Endodermal cell (in vitro differentiated cells): Measurements from ENCODE around the gene CIAO2B. TPM values are rescaled to one million over a fixed set of nuclear protein-coding genes. Genes with fewer than 3 reads are reported as not detected.
"Not testable (repeated sequence)": the region's sequence is repeated elsewhere in the genome, so short reads cannot be mapped to it uniquely, and the experiment has no call there.

ENCODE experiments used
- DNase-seq: peaks from one replicate; pipeline ENCODE4 v3.0.0-alpha.2; 2017
- H3K27ac ChIP-seq: 2 replicates; pipeline ENCODE4 v1.5.1; 2013; ENCODE audit warnings: mild to moderate bottlenecking, low read depth, low read length, moderate library complexity
- H3K27me3 ChIP-seq: 2 replicates; pipeline ENCODE4 v1.6.1; 2013; ENCODE audit warnings: mild to moderate bottlenecking, low read length, moderate library complexity; ENCODE audit not compliant: insufficient read depth, control insufficient read depth, poor library complexity, severe bottlenecking
- H3K36me3 ChIP-seq: 2 replicates; pipeline ENCODE4 v1.7.0; 2013; ENCODE audit warnings: mild to moderate bottlenecking, low read length, moderate library complexity; ENCODE audit not compliant: control insufficient read depth, insufficient read depth
- H3K4me1 ChIP-seq: one replicate; pipeline ENCODE4 v1.7.0; 2013; ENCODE audit warnings: low read length; ENCODE audit not compliant: control insufficient read depth, insufficient read depth
- H3K4me3 ChIP-seq: 2 replicates; pipeline ENCODE4 v1.5.1; 2013; ENCODE audit warnings: mild to moderate bottlenecking, low read length, moderate library complexity
- H3K9ac ChIP-seq: 2 replicates; pipeline ENCODE4 v1.6.1; 2013; ENCODE audit warnings: mild to moderate bottlenecking, low read length, moderate library complexity; ENCODE audit not compliant: poor library complexity, severe bottlenecking; ENCODE audit errors: extremely low read depth
- H3K9me3 ChIP-seq: 2 replicates; pipeline ENCODE4 v1.6.1; 2013; ENCODE audit warnings: mild to moderate bottlenecking, low read length, moderate library complexity; ENCODE audit not compliant: control insufficient read depth
- H3K27ac Mint-ChIP-seq: 2 replicates; pipeline ENCODE4 v1.8.0; 2020; ENCODE audit warnings: mixed read lengths
- H3K27me3 Mint-ChIP-seq: 2 replicates; pipeline ENCODE4 v1.8.0; 2021; ENCODE audit warnings: mild to moderate bottlenecking, mixed read lengths; ENCODE audit not compliant: insufficient read depth
- H3K36me3 Mint-ChIP-seq: 2 replicates; pipeline ENCODE4 v1.8.0; 2020; ENCODE audit warnings: low read depth, mixed read lengths
- H3K4me1 Mint-ChIP-seq: 2 replicates; pipeline ENCODE4 v1.8.0; 2020; ENCODE audit warnings: mixed read lengths
- H3K4me3 Mint-ChIP-seq: 2 replicates; pipeline ENCODE4 v1.8.0; 2020; ENCODE audit warnings: mild to moderate bottlenecking, moderate library complexity, mixed read lengths
- H3K9me3 Mint-ChIP-seq: 2 replicates; pipeline ENCODE4 v1.8.0; 2020; ENCODE audit warnings: mild to moderate bottlenecking, mixed read lengths
- WGBS, 2 experiments: methylation state at CpG; one replicate each; pipeline versions ENCODE4 v1.1.5 to v1.1.7; 2013; ENCODE audit warnings: missing lambda C conversion rate in 2 of 2, mixed read lengths in 1 of 2; ENCODE audit not compliant: insufficient coverage in 1 of 2, insufficient read length in 1 of 2; 5-methylcytosine and 5-hydroxymethylcytosine counted together
- total RNA-seq, 2 donors: library from RNA; stranded (reverse); fragmentation: NEBNext Ultra II Directional in 1 of 2; extraction: Animal tissue kit (Norgen Biotek cat#: 25700) in 1 of 2; gene quantifications; 2 replicates in 1 of 2; 3 replicates in 1 of 2; pipeline ENCODE4 v1.2.1, GENCODE V29; 2021
- TF ChIP-seq, protein P1 (sequence below): fragments of 200-600 bp; sonication (generic); conservative IDR thresholded peaks from 2 replicates; pipeline ENCODE4 v1.5.0; 2021; ENCODE audit warnings: antibody characterized with exemption, mild to moderate bottlenecking

The CIAO2B gene
- total RNA-seq, 2 donors from 2014 or later, result 70.2 to 87.7 TPM

DNA sequence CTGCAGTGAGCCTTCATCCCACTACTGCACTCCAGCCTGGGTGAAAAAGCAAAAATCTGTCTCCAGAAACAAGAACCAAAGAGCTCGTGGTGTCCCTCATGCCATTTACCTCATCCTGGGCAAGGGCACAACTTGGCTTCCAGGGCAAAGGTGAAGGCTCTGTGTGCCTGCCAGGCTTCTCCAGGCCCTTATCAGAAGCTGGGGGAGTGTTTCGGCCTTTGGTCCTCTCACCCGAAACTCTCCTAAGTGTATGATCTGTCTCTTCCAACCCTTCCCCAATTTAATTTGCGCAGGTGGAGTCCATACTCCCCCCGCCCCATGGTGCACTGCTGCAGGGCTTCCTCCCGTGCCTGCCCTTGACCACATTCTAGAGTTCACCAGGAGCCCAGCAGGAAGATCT lies 2.3 kb upstream of the CIAO2B start:
- H3K4me1 ChIP-seq, result peaks cover 14% of the 10 kb centered on the region
- H3K36me3 ChIP-seq, result peaks cover 30% of the 10 kb centered on the region
- no peak overlapping the region for H3K4me3 ChIP-seq
- peak overlapping the region; percentile 98 for H3K4me3 Mint-ChIP-seq
- no peaks in the 10 kb centered on the region for H3K9me3 Mint-ChIP-seq
- H3K9me3 ChIP-seq, result no peaks in the 10 kb centered on the region
- no peak overlapping the region for H3K27ac Mint-ChIP-seq
- peaks cover 19% of the 10 kb centered on the region for H3K36me3 Mint-ChIP-seq
- 94 to 100% methylated on average over 6 of the region's 6 CpGs for WGBS, 2 experiments
- DNase-seq, result no peak
- H3K27me3 Mint-ChIP-seq, result peaks cover 8% of the 10 kb centered on the region
- no peaks in the 10 kb centered on the region for H3K27me3 ChIP-seq
- no peak overlapping the region for H3K9ac ChIP-seq
- H3K27ac ChIP-seq, result no peak overlapping the region
- TF ChIP-seq, protein P1, sequence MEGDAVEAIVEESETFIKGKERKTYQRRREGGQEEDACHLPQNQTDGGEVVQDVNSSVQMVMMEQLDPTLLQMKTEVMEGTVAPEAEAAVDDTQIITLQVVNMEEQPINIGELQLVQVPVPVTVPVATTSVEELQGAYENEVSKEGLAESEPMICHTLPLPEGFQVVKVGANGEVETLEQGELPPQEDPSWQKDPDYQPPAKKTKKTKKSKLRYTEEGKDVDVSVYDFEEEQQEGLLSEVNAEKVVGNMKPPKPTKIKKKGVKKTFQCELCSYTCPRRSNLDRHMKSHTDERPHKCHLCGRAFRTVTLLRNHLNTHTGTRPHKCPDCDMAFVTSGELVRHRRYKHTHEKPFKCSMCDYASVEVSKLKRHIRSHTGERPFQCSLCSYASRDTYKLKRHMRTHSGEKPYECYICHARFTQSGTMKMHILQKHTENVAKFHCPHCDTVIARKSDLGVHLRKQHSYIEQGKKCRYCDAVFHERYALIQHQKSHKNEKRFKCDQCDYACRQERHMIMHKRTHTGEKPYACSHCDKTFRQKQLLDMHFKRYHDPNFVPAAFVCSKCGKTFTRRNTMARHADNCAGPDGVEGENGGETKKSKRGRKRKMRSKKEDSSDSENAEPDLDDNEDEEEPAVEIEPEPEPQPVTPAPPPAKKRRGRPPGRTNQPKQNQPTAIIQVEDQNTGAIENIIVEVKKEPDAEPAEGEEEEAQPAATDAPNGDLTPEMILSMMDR, result no peak
- peaks cover 14% of the 10 kb centered on the region for H3K4me1 Mint-ChIP-seq

DNA sequence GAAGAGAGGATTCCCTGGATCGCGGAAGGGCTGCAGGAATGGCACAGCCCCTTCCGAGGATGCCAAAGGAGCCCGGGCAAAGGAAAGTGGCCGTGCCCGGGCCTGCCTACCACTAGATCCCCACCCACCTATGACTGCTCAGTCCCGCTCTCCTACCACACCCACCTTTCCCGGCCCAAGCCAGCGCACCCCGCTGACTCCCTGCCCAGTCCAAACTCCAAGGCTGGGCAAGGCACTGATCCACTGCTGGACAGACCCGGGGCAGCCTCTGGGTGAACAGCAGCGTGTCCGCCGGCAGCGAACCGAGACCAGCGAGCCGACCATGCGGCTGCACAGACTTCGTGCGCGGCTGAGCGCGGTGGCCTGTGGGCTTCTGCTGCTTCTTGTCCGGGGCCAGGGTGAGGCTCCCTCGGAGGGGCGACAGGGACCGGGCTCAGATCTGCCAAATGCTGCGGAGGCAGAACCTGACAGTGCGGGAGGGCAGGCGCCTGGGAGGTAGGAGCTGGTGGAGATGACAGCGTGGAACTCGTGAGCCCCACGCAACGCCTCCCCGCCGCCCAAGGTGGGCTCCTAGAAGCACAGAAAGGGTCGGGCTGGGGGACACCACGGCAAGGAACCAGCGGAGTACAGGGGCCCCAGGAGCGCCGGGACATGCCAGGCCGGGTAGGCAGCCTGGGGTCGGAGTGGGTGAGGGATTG lies 1.3 kb upstream of the CIAO2B start, which contains the start of gene CES2:
CES2 (plus strand) TSS at position 203 of the 698 bp plus-strand sequence; CDS start at position 323, 120 bp downstream.
- 69 to 73% methylated on average over 14 to 44 of the region's 44 CpGs for WGBS, 2 experiments
- peaks cover 18% of the 10 kb centered on the region for H3K4me1 ChIP-seq
- H3K27me3 ChIP-seq, result no peaks in the 10 kb centered on the region
- DNase-seq, result peak; percentile 68
- peaks cover 29% of the 10 kb centered on the region for H3K36me3 ChIP-seq
- Mint-ChIP-seq H3K27me3 (peaks cover 8% of the 10 kb centered on the region), H3K4me1 (peaks cover 18% of the 10 kb centered on the region), H3K4me3 (peak within 1 kb of the TSS; percentile 98), H3K36me3 (peaks cover 19% of the 10 kb centered on the region), H3K9me3 (no peaks in the 10 kb centered on the region), H3K27ac (peak within 1 kb of the TSS; percentile 91)
- peak within 1 kb of the TSS; percentile 99 for H3K4me3 ChIP-seq
- no peaks in the 10 kb centered on the region for H3K9me3 ChIP-seq
- TF ChIP-seq, protein P1, result no peak
- peak within 1 kb of the TSS; percentile 77 for H3K9ac ChIP-seq
- H3K27ac ChIP-seq, result peak within 1 kb of the TSS; percentile 44

DNA sequence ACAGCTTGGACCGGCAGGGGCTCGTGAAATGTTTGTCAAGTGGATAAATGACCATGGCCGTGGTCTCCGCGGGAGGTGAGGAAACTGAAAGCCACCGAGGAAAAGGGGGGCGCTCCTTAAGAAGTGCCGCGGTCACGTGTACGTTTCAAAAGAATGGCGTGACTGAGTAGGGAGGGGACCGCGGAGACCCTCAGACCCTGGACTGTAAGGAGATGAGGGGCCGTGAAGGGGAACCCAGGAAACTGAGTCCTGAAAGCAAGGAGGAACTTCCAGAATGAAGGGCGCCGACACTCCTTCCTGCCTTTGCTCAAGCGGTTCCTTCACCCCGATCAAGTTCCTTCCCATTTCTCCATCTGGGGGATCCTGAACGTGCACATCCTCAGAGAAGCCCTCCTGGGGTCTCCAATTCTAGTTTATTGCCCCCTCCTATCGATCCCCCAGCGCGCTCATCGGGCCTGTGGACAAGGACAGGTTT lies 674 bp upstream of the CIAO2B start:
- H3K9me3 ChIP-seq, H3K27me3 ChIP-seq, H3K27me3 Mint-ChIP-seq, H3K27ac ChIP-seq, H3K9me3 Mint-ChIP-seq, DNase-seq: not testable (repeated sequence)
- Mint-ChIP-seq H3K27ac (peak overlapping the region; percentile 91), H3K4me3 (peak overlapping the region; percentile 98), H3K36me3 (peaks cover 19% of the 10 kb centered on the region), H3K4me1 (peaks cover 21% of the 10 kb centered on the region)
- Histone ChIP-seq H3K9ac (peak overlapping the region; percentile 77), H3K4me3 (peak overlapping the region; percentile 99), H3K36me3 (peaks cover 25% of the 10 kb centered on the region), H3K4me1 (peaks cover 22% of the 10 kb centered on the region)
- WGBS, 2 experiments, result 12 to 14% methylated on average over 8 to 16 of the region's 24 CpGs
